ENCODE measurements around the gene DLGAP5.

The DLGAP5 gene

DNA sequence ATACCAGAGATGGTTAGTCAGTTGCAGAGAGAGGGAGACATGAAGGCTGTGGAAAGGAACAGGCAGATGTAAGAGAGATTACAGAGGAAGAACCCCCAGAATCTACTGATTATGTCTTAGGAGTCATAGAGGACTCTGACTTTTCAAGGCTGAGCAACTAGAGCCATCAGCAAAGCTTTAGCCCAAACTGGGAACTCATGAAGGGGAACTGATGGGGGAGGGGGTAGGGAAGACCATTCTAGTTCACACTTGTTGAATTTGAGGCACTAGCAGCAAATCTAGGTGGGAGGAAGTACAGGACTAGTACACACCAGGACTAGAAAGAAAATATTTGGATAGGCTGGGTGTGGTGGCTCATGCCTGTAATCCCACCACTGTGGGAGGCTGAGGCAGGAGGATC is 52.2 kb downstream of the DLGAP5 start:
- Histone ChIP-seq H3K4me2 (ENCODE audit: low read length) (no peak overlapping the region), H3K4me3 (ENCODE audit: low read depth, low read length) (no peak overlapping the region), H2AK5ac (ENCODE audit: low read length) (no peak overlapping the region), H3K79me2 (ENCODE audit: control insufficient read depth, insufficient read depth, low read length, poor library complexity) (no peaks in the 10 kb centered on the region), H2BK5ac (ENCODE audit: low read depth, low read length, poor library complexity) (no peak overlapping the region), H3K18ac (ENCODE audit: low read length) (no peak overlapping the region), H3K14ac (ENCODE audit: low read length) (no peak overlapping the region), H3K23ac (ENCODE audit: low read length) (no peak overlapping the region), H4K8ac (ENCODE audit: low read depth, low read length) (no peak overlapping the region), H2BK12ac (ENCODE audit: low read length) (no peak overlapping the region), H3K36me3 (ENCODE audit: control insufficient read depth in 1 of 2, insufficient read depth in 2 of 2, low read length in 2 of 2) (peaks cover 16 to 28% of the 10 kb centered on the region in 2 experiments), H2BK120ac (ENCODE audit: insufficient read depth, low read length, poor library complexity) (no peak overlapping the region), H4K91ac (ENCODE audit: low read depth, low read length) (no peak overlapping the region), H3K9ac (ENCODE audit: low read length) (no peak overlapping the region), H3K79me1 (ENCODE audit: low read length) (peaks cover 2% of the 10 kb centered on the region), H3K4ac (ENCODE audit: low read depth, low read length) (no peak overlapping the region), H4K12ac (ENCODE audit: low read depth, low read length) (no peak overlapping the region), H3K27ac (ENCODE audit: low read depth, low read length) (no peak overlapping the region), H3K4me1 (ENCODE audit: control insufficient read depth in 1 of 2, insufficient read depth in 2 of 2, low read length in 2 of 2) (peaks cover 3 to 9% of the 10 kb centered on the region in 2 experiments), H2AFZ (ENCODE audit: insufficient read depth, low read length, poor library complexity) (no peak overlapping the region), H3K27me3 (ENCODE audit: insufficient read depth, low read length) (no peaks in the 10 kb centered on the region), H3K9me3 (ENCODE audit: insufficient read depth, low read depth, low read length) (no peaks in the 10 kb centered on the region)
- no peak for DNase-seq

DNA sequence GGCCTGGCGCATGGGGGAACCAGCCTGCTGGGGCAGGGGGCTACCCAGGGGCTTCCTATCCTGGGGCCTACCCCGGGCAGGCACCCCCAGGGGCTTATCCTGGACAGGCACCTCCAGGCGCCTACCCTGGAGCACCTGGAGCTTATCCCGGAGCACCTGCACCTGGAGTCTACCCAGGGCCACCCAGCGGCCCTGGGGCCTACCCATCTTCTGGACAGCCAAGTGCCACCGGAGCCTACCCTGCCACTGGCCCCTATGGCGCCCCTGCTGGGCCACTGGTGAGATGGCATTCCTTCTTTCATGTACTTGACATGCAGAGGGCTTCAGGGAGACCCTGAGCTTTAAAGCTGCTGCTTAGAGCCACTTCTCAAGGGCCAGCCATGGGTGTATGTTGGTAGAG is 53.3 kb downstream of the DLGAP5 start:
- WGBS (ENCODE audit: extremely low coverage, insufficient coverage, insufficient read length): no CpG with 5 or more reads among the region's 7 CpGs
- H3K4me2 ChIP-seq (ENCODE audit: low read length): no peak overlapping the region

DNA sequence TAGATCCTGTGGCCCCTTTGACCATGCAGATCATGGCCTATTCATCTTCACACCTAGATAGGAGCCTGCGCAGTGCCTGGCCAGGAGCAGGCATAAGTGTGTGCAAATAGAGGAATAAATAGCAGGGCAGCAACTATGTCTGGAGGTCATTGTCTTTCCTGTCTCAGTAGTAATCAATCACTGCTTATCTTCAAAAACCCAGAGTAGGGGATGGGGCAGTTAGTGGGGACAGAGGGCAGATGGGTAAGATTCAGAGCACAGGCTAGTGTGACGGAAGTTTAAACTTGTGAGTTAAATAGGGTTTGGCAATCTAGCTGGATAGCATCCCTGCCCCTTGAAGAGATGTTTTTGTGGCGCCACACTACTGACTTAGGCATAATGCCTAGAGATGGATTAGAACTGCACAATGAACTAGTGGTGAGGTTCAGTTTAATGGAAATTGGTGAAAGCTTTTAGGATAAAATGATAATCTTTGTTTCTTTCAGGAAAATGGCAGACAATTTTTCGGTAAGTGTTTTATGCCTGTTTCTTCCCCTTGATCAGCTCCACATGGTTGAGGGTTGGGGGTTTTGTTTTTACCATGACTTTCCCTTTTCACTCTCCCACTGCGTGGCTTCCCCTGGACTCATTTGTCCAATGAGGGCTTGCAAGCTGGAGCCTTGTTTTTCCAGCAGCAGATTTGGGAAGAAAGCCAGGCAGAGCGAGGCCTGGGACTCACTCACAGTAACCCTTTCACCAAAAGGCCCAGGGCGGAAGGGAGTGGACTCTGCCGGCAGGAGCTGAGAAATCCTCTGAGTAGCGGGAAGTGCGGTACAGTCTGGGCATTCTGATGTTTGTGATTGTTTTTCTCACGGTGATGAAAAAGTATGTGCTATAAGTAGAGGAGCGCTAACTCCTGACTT is 54.2 kb downstream of the DLGAP5 start:
- Histone ChIP-seq H4K8ac (ENCODE audit: low read depth, low read length) (no peak overlapping the region), H3K79me1 (ENCODE audit: low read length) (peaks cover 2% of the 10 kb centered on the region), H3K4me2 (ENCODE audit: low read length) (no peak overlapping the region), H3K27me3 (ENCODE audit: insufficient read depth, low read length) (no peaks in the 10 kb centered on the region), H3K18ac (ENCODE audit: low read length) (peak overlapping the region; percentile 39), H4K12ac (ENCODE audit: low read depth, low read length) (no peak overlapping the region), H2BK5ac (ENCODE audit: low read depth, low read length, poor library complexity) (no peak overlapping the region), H4K91ac (ENCODE audit: low read depth, low read length) (no peak overlapping the region), H3K27ac (ENCODE audit: low read depth, low read length) (no peak overlapping the region), H2AFZ (ENCODE audit: insufficient read depth, low read length, poor library complexity) (no peak overlapping the region), H2BK120ac (ENCODE audit: insufficient read depth, low read length, poor library complexity) (no peak overlapping the region), H3K9ac (ENCODE audit: low read length) (no peak overlapping the region), H3K9me3 (ENCODE audit: insufficient read depth, low read depth, low read length) (no peaks in the 10 kb centered on the region), H3K36me3 (ENCODE audit: control insufficient read depth in 1 of 2, insufficient read depth in 2 of 2, low read length in 2 of 2) (peaks cover 11 to 19% of the 10 kb centered on the region in 2 experiments), H2AK5ac (ENCODE audit: low read length) (no peak overlapping the region), H3K79me2 (ENCODE audit: control insufficient read depth, insufficient read depth, low read length, poor library complexity) (no peaks in the 10 kb centered on the region), H3K4ac (ENCODE audit: low read depth, low read length) (peak overlapping the region; percentile 49), H3K14ac (ENCODE audit: low read length) (no peak overlapping the region), H3K4me3 (ENCODE audit: low read depth, low read length) (no peak overlapping the region), H3K4me1 (ENCODE audit: control insufficient read depth in 1 of 2, insufficient read depth in 2 of 2, low read length in 2 of 2) (peaks cover 3 to 9% of the 10 kb centered on the region in 2 experiments), H3K23ac (ENCODE audit: low read length) (no peak overlapping the region), H2BK12ac (ENCODE audit: low read length) (peak overlapping the region; percentile 11)
- DNase-seq: no peak
- no CpG with 5 or more reads among the region's 12 CpGs for WGBS (ENCODE audit: extremely low coverage, insufficient coverage, insufficient read length)

More for the DNA sequence above, 53.3 kb downstream of the DLGAP5 start:
- H3K27me3 ChIP-seq (ENCODE audit: insufficient read depth, low read length): no peaks in the 10 kb centered on the region
- H3K4me1 ChIP-seq (ENCODE audit: control insufficient read depth in 1 of 2, insufficient read depth in 2 of 2, low read length in 2 of 2): peaks cover 3 to 9% of the 10 kb centered on the region in 2 experiments
- H2BK5ac ChIP-seq (ENCODE audit: low read depth, low read length, poor library complexity): no peak overlapping the region
- H3K14ac ChIP-seq (ENCODE audit: low read length): no peak overlapping the region
- H3K4me3 ChIP-seq (ENCODE audit: low read depth, low read length): no peak overlapping the region
- H3K9ac ChIP-seq (ENCODE audit: low read length): no peak overlapping the region
- no peak overlapping the region for H3K23ac ChIP-seq (ENCODE audit: low read length)
- no peak overlapping the region for H2BK12ac ChIP-seq (ENCODE audit: low read length)
- no peak overlapping the region for H4K8ac ChIP-seq (ENCODE audit: low read depth, low read length)
- H3K9me3 ChIP-seq (ENCODE audit: insufficient read depth, low read depth, low read length): no peaks in the 10 kb centered on the region
- H3K27ac ChIP-seq (ENCODE audit: low read depth, low read length): no peak overlapping the region
- H3K79me2 ChIP-seq (ENCODE audit: control insufficient read depth, insufficient read depth, low read length, poor library complexity): no peaks in the 10 kb centered on the region
- H2AFZ ChIP-seq (ENCODE audit: insufficient read depth, low read length, poor library complexity): no peak overlapping the region
- DNase-seq: no peak
- H3K36me3 ChIP-seq (ENCODE audit: control insufficient read depth in 1 of 2, insufficient read depth in 2 of 2, low read length in 2 of 2): peaks cover 13 to 21% of the 10 kb centered on the region in 2 experiments
- H4K12ac ChIP-seq (ENCODE audit: low read depth, low read length): no peak overlapping the region
- peak overlapping the region; percentile 56 for H3K4ac ChIP-seq (ENCODE audit: low read depth, low read length)
- no peak overlapping the region for H2AK5ac ChIP-seq (ENCODE audit: low read length)
- H2BK120ac ChIP-seq (ENCODE audit: insufficient read depth, low read length, poor library complexity): no peak overlapping the region
- H3K79me1 ChIP-seq (ENCODE audit: low read length): peaks cover 2% of the 10 kb centered on the region
- no peak overlapping the region for H4K91ac ChIP-seq (ENCODE audit: low read depth, low read length)
- no peak overlapping the region for H3K18ac ChIP-seq (ENCODE audit: low read length)

DNA sequence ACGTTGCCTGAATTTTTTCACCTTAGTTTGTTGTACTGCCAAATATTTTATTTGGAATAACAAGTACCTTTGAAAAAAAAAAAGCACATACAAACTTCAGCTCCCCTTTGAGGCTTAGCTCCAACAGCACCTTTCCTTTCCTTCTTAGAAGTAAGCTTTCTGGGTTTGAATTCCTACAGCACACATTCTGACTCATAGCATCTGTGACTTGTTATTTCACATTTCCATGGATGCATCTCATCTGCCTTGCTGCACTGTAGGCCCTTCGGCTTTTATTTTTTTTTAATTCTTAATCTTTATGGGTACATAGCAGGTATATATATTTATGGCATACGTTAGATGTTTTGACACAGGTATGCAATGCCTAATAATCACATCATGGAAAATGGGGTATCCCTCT is 55.1 kb downstream of the DLGAP5 start:
- H2AFZ ChIP-seq (ENCODE audit: insufficient read depth, low read length, poor library complexity): no peak overlapping the region
- H3K79me1 ChIP-seq (ENCODE audit: low read length): peaks cover 4% of the 10 kb centered on the region
- no peak overlapping the region for H3K4me3 ChIP-seq (ENCODE audit: low read depth, low read length)
- H3K4me1 ChIP-seq (ENCODE audit: control insufficient read depth in 1 of 2, insufficient read depth in 2 of 2, low read length in 2 of 2): peaks cover 10 to 16% of the 10 kb centered on the region in 2 experiments
- no CpG with 5 or more reads among the region's 3 CpGs for WGBS (ENCODE audit: extremely low coverage, insufficient coverage, insufficient read length)
- H3K4me2 ChIP-seq (ENCODE audit: low read length): no peak overlapping the region
- no peak overlapping the region for H3K23ac ChIP-seq (ENCODE audit: low read length)
- no peak overlapping the region for H3K27ac ChIP-seq (ENCODE audit: low read depth, low read length)
- peaks cover 11 to 16% of the 10 kb centered on the region in 2 experiments for H3K36me3 ChIP-seq (ENCODE audit: control insufficient read depth in 1 of 2, insufficient read depth in 2 of 2, low read length in 2 of 2)
- H4K12ac ChIP-seq (ENCODE audit: low read depth, low read length): no peak overlapping the region
- H4K91ac ChIP-seq (ENCODE audit: low read depth, low read length): no peak overlapping the region
- no peak overlapping the region for H3K9ac ChIP-seq (ENCODE audit: low read length)
- H3K9me3 ChIP-seq (ENCODE audit: insufficient read depth, low read depth, low read length): no peaks in the 10 kb centered on the region
- H2AK5ac ChIP-seq (ENCODE audit: low read length): no peak overlapping the region
- no peak overlapping the region for H2BK12ac ChIP-seq (ENCODE audit: low read length)
- no peak overlapping the region for H3K4ac ChIP-seq (ENCODE audit: low read depth, low read length)
- no peak overlapping the region for H4K8ac ChIP-seq (ENCODE audit: low read depth, low read length)
- H3K18ac ChIP-seq (ENCODE audit: low read length): no peak overlapping the region
- no peak overlapping the region for H2BK5ac ChIP-seq (ENCODE audit: low read depth, low read length, poor library complexity)
- DNase-seq: peak in 1 of 2 donors; percentile 29
- H2BK120ac ChIP-seq (ENCODE audit: insufficient read depth, low read length, poor library complexity): no peak overlapping the region
- H3K79me2 ChIP-seq (ENCODE audit: control insufficient read depth, insufficient read depth, low read length, poor library complexity): no peaks in the 10 kb centered on the region
- H3K14ac ChIP-seq (ENCODE audit: low read length): no peak overlapping the region
- no peaks in the 10 kb centered on the region for H3K27me3 ChIP-seq (ENCODE audit: insufficient read depth, low read length)
